ENCODE measurements around the gene SNAI1.
"Not testable (repeated sequence)": the region's sequence is repeated elsewhere in the genome, so short reads cannot be mapped to it uniquely, and the experiment has no call there.

SNAI1 gene

DNA sequence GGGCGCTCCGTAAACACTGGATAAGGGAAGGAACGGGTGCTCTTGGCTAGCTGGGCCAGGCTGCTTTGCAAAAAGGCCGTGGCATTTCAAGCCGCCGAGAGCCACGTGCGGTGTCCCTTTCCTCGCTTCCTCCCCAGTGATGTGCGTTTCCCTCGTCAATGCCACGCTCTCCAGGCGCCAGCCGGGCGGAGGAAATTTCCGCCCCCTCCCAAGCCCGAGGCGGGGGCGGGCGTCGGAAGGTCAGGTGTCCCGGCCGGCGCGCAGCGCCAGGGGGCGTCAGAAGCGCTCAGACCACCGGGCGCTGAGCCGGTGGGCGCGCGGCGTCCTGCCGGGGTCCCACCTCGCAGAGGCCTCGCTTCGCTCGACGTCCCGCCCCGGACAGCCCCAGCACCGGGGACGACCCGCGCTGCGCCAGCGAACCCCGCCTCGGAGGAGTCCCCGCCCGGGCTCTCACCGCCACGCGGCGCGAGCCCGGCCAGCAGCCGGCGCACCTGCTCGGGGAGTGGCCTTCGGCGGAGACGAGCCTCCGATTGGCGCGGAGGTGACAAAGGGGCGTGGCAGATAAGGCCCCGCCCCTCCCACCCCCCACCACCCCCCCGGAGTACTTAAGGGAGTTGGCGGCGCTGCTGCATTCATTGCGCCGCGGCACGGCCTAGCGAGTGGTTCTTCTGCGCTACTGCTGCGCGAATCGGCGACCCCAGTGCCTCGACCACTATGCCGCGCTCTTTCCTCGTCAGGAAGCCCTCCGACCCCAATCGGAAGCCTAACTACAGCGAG is at the start of gene SNAI1:
Gene SNAI1 (plus strand): TSS at position 635 of the 777 bp plus-strand sequence. CDS start 80 bp downstream, at position 715.
- peak; percentile 92 for DNase-seq

DNA sequence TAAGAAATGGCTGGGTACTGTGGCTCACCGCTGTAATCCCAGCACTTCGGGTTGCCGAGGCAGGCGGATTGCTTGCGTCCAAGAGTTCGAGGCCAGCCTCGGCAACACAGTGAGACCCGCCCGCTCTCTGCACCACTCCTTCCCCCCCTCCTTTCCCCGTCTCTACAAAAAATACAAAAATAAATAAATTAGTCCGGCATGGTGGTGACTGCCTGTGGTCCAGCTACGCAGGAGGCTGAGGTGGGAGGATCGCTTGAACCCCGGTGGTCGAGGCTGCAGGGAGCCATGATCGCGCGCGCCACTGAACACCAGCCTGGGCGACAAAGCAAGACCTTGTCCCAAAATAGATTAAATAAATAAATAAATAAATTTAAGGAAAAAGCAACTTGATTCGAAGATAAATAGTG is 47.0 kb upstream of the SNAI1 start:
- no peak for DNase-seq

DNA sequence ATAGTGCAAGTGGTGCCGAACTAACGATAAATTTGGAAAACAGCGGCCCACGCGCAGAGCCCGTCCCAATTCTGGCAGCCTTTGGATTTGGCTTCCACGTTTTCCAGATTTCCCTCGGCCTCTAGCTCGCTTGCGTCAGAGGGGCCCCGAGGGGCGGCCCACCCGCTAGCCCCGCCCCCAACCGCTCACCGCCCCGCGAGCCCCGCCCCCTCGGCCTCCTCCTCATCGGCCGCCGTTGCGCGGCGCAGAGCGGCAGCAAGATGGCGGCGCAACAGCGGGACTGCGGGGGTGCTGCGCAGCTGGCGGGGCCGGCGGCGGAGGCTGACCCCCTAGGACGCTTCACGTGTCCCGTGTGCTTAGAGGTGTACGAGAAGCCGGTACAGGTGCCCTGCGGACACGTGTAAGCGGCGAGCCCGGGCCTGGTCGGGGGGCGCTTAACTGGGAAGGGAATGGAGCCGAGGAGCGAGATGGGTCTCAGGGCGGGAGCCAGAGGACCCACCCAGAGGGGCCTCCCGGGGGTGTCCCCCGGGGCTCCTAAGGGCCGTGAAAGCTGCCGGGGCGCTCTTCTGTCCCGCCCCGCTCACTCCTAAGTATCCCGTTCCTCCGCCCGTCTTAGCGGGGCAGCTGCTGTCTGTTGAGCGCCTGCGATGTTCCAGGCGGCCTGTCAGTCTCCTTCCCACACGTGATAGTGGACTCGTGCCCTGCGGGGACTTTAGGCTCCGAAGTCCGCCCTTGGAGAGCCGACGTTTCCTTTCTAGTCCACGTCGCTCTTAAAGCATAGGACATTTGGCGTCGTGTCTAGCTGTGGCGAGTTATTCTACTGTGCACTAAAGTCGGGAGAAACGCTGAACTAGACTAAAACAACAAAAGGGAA is 46.4 kb upstream of the SNAI1 start, which contains the start of gene RNF114:
Gene RNF114 (plus strand): TSS at position 245 of the 874 bp plus-strand sequence. CDS start 16 bp downstream, at position 261.
- peak; percentile 93 for DNase-seq

DNA sequence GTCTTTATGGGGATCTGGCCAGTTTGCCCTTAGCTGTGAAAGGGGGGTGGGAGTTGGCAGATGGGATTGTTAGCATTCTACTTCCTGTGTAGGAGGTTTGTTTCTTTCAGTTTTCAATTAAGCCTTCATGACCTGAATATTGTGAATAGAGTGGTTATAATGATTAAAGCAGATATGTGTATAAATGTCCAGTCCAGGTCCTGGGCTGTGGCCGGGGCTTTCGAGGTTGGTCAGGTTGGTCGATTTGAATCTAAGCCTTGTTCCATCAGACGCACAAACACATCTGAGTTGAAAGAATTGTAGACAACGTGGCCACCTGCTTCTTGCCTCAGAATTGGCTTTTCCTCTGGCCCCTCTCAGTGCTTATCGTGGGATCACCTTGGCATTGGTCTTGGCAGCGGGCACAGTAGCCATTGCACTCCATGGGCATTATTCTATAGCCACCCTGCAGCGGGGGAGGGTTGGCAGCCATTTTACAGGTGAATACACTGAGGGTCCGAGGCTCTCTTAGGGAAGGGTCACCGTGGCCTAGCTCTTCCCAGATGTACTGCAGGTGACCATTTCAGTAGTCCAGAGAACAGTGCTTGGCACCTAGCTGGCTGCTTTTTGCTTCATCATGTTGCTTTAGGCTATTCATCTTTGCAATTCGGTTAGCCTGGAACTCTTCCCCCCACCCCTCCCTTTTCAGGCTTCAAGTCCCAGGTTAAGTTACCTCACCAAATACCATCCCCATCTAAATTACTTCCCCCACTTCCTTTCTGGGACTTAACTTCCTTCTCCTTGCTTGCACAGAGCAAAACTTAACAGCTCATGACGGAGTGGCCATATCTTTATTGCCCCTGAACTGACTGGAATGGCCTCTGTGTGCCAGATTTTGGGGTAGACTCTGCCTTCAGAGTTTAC is 45.5 kb upstream of the SNAI1 start:
- DNase-seq: peak; percentile 63

DNA sequence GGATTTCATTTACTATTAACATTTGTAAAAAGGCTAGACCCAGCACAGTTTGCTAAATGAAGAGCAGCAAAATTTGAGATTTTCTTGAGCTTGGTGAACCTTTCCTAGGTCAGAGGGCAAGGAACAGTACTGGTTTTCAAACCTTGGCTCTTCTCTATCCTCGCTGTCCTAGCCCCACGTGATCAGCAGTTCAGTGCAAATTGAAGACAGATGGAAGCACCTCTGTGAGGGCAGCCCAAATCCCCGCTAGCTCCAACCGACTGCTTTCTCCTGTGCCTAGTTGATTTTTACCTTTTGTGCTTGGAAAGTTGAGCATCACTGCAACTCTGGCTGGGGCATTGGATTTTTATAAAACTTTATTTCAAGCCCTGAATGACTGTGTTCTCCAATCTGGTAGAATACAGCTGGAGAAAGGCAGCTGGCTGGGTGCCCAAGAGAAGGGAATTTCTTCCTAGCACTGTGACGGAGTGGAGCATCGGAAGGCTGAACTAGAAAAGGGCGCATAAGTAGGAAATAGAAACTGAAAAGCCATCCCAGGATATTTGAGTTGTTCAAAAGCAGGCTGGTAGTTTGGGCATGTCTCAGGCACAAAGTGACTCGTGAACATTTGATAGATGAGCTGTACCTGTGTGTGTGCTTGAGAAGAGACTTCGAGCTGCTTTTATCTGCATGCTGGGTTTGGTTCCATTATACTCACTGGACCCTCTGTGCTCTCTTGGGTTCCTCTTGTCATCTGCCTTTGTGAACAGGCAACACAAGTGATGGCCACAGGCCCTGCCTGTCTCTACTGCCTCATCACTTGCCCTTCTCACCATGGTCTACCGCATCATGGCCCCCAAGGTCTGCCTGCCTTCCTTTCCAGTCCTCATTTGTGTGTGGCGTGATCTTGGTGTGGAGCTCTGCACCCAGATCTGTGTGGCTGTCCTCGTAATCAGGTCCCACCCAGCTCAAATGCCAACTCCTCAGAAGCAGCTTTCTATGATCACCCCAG is 44.3 kb upstream of the SNAI1 start:
- no peak for DNase-seq

DNA sequence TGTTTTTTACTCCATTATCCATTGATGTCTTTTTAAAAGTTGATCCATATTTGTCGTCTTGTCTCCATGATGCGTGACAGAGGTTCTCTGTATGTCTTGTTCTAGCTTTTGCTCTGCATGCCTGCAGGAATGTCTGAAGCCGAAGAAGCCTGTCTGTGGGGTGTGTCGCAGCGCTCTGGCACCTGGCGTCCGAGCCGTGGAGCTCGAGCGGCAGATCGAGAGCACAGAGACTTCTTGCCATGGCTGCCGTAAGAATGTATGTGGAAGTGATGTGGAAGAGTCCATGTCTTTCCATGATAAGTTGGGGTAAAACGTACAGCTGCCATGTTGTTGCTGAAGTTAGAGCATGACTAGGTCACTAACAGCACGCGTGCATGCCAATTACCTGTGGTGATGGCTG is 41.3 kb upstream of the SNAI1 start:
- no peak for DNase-seq

DNA sequence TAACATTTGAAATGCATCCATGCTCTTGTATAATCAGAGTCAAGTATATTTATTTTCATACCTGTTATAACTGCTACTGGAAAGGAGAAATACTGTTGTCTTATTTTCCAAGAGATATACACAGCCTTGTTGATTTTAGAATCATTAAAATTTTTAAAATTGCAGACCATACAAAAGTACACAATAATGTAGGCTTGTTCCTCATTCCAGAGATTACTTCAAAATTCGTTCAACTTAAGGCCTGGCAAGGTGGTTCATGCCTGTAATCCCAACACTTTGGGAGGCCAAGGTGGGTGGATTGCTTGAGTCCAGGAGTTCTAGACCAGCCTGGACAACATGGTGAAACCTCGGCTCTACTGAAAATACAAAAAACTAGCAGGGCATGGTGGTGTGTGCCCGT is 40.5 kb upstream of the SNAI1 start:
- no peak for DNase-seq

DNA sequence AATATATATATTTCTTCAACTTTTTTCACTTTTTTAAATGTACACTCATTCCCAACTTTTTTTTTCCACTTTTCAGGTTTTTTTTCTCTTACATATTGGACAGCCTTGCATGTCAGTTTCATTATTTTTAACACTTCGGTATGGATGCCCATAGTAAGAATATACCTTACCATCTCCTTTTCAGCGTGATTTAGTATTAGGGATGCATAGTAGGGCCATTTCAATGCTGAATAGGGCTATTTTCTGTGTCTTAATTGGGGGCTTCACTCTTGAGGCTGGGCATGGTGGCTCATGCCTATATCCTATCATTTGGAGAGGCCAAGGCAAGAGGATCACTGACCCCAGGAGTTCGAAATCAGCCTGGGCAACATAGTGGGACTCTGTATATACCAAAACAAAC is 39.8 kb upstream of the SNAI1 start:
- no peak for DNase-seq

DNA sequence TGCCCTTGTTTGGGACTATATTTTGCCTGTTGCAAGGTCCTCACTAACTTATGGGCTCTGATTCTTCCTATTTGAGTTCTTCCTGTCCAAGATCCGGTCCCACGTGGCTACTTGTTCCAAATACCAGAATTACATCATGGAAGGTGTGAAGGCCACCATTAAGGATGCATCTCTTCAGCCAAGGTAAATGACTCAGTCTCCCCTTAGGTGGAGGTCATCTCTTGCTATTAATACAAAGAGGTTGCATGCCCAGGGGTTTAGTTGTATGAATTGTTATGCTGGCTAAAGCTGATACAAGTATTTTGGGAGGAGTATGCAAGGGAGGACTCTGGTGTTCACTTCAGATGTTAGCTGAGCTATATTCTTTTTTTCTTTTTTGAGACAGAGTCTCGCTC is 37.5 kb upstream of the SNAI1 start:
- no peak for DNase-seq

DNA sequence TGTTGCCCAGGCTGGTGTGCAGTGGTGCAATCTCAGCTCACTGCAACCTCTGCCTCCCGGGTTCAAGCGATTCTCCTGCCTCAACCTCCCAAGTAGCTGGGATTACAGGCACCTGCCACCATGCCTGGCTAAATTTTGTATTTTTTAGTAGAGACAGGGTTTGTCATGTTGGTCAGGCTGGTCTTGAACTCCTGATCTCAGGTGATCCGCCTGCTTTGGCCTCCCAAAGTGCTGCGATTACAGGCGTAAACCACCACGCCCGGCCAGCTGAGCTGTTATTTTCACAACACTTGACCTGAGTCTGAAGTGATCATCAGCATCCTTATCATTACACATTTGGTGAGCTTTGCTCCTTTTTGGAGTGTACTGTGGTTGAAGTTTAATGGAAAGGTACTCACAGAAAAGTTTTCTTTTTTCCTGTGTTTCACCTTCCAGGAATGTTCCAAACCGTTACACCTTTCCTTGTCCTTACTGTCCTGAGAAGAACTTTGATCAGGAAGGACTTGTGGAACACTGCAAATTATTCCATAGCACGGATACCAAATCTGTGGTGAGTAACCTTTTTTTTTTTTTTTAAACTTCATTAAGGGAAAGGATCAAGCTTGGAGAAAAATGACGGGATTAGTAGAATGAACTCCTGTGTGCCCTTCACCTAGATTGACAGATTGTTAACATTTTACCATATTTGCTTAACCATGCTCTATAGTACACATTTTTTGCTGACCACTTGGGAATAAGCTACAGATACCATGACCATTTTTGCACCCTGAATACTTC is 36.9 kb upstream of the SNAI1 start:
- no peak for DNase-seq

DNA sequence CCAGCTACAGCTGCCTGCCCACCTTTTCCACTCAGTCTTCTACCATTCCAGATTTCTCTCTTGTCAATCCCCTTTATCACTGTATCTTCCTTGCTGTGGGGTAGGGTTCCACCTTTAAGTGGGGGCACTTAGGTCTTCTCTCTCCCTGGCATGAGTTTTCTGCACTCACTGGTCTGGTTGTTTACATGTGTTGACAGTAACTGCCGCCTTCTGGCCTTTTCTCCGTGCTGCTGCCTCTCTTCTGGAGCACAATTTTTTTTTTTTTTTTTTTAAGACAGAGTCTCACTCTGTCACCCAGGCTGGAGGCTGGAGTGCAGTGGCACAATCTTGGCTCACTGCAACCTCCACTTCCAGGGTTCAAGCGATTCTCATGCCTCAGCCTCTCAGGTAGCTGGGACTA is 34.6 kb upstream of the SNAI1 start:
- DNase-seq: no peak

DNA sequence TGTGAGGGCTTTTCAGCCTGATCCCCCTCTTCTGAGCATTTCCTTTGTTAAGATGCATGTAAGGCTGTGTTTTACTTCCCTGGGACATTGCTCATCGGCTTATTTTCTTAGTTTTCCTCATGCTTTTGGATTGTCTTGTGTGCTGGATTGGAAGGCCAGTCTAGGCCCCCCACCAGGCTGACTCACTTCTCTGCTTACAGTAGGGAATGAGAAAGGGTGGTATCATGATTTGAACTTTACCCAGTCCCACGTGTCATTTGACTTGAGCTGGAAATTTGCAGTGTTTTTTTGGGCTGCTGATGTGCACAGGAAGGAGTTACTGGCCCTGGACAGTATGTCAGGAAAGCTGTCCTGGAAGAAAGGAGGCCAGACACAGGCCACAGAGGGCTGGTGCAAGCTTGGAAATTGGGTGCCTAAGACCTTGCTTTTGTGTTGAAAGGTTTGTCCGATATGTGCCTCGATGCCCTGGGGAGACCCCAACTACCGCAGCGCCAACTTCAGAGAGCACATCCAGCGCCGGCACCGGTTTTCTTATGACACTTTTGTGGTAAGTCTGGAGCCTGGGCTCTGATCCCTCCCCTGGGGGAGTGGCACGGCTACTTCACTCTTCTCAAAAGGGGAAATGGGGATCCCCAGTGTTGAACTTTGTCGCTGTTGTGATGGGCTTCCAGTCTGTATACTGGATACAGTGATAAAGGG is 33.8 kb upstream of the SNAI1 start:
- no peak for DNase-seq

DNA sequence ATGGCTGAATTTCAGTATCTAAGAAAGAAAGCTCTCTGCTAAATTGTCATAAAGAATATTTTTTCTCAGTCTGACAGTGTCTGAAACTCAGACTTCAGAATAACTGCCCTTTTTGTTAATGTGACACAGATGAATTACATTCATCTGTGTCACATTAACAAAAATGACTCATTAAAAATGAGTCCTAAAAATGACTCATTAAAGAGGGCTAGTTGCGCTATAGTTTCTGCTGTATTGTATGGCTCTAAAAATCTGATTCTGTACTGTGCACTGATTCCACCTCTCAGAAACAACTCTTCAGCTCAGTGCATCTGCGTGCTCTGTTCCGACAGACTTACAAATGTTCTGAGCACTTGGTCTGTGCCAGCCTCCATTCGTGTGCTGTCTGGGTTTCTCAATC is 31.6 kb upstream of the SNAI1 start:
- no peak for DNase-seq

DNA sequence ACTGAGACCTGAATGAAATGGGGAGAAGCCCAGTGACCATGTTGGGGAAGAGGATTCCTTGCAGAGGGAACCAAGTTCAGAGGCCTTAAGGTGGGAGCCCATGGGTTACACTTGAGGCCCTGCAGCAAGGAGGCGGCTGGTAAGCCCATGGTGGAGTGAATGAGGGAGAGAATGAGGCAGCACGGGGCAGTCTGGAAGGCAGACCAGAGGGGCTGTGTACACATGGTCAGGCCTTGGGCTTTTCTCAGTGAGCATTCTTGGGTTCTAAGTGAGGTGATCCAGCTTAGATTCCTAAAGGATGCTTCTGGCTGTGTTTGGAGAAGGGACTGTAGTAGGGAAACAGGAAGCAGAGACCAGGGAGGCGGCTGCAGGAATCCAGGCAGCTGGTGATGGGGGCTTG is 27.6 kb upstream of the SNAI1 start:
- DNase-seq: no peak

DNA sequence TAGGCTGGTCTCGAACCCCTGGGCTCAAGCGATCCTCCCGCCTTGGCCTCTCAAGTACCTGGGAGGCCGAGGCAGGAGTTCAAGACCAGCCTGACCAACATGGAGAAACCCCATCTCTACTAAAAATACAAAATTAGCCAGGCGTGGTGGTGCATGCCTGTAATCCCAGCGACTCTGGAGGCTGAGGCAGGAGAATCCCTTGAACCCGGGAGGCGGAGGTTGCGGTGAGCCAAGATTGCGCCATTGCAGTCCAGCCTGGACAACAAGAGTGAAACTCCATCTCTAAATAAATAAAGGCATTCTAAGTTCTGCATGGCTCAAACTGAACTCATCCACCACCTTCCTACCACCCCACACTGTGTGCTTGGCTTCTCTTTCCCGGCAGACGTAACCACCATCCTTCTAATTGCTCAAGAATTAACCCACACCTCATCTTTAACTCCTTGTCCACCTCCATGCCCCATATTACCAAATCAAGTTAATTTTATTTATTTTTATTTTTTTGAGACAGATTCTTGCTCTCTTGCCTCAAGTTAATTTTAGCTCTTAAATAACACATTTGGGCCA is 26.9 kb upstream of the SNAI1 start:
- not testable (repeated sequence) for DNase-seq

DNA sequence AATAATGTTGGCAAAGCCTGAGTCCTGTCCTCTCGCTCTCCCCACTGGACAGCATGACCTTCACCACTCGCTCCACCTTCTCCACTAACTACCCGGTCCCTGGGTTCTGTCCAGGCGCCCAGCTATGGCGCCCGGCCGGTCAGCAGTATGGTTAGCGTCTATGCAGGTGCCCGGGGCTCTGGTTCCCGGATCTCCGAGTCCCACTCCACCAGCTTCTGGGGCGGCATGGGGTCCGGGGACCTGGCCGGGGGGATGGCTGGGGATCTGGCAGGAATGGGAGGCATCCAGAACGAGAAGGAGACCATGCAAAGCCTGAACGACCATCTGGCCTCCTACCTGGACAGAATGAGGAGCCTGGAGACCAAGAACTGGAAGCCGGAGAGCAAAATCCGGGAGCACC is 26.1 kb upstream of the SNAI1 start:
- no peak for DNase-seq

DNA sequence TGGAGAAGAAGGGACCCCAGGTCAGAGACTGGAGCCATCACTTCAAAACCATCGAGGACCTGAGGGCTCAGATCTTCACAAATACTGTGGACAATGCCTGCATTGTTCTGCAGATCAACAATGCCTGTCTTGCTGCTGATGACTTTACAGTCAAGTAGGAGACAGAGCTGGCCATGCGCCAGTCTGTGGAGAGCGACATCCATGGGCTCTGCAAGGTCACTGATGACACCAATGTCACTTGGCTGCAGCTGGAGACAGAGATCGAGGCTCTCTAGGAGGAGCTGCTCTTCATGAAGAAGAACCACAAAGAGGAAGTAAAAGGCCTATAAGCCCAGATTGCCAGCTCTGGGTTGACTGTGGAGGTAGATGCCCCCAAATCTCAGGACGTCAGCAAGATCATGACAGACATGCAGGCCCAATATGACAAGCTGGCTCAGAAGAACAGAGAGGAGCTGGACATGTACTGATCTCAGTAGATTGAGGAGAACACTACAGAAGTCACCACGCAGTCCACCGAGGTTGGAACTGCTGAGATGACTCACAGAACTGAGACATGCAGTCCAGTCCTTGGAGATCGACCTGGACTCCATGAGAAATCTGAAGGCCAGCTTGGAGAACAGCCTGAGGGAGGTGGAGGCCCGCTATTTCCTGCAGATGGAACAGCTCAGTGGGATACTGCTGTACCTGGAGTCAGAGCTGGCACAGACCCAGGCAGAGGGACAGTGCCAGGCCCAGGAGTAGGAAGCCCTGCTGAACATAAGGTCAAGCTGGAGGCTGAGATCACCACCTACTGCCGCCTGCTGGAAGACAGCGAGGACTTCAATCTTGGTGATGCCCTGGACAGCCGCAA is 25.5 kb upstream of the SNAI1 start:
- not testable (repeated sequence) for DNase-seq

DNA sequence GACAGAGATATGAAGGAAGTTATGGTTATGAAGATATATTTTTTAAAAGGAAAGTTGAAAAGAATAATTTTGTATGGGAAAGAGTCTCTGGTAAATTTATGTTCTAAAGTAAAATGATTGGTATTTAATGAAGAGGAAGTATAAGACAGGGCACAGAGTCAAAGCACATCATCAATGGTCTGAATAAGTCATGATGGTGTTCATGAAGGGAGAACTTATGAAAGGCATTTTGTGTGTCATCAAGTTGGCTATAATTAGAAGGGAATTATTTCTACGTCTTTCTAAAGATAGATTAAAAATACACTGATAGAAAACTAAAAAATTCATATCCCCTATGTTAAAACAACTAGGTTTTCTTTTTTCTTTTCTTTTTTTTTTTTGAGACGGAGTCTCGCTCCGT is 21.4 kb upstream of the SNAI1 start:
- no peak for DNase-seq
